Measurements from ENCODE around the gene RP2. TPM values are rescaled to one million over a fixed set of nuclear protein-coding genes. Genes with fewer than 3 reads are reported as not detected.

The RP2 gene
- total and polyA plus RNA-seq, 2 of the 8 experiments (the other 6 are each of a cell fraction or from before 2014, with no cell fraction given) = 2.2 to 6.9 TPM

GRCh38 chrX:46916273-46916672 lies 79.4 kb downstream of the RP2 start:
- H3K23ac ChIP-seq (ENCODE audit: insufficient read length) = no peak overlapping the region
- peaks cover 0 to 3% (median 0%) of the 10 kb centered on the region in 4 experiments; a peak in 3 of 7 replicates for H3K4me1 ChIP-seq (replicated peaks in 1 of 4; ENCODE audit: control insufficient read depth in 3 of 4, insufficient read depth in 4 of 4, low read length in 3 of 4)
- 0 out of 2 replicates have a peak, but pooled peaks cover 3% of the 10 kb centered on the region for H3K23me2 ChIP-seq (ENCODE audit: low read depth, low read length)
- H4K5ac ChIP-seq (ENCODE audit: insufficient read length, low read depth, low read length) = no peak overlapping the region
- H2AFZ ChIP-seq (ENCODE audit: low read length) = no peak overlapping the region
- no peak overlapping the region for H3K4me3 ChIP-seq (ENCODE audit: extremely low read depth in 1 of 4, insufficient read depth in 2 of 4, low read depth in 3 of 4, low read length in 4 of 4)
- no peak for DNase-seq (ENCODE audit: low read depth in 1 of 2, low spot score in 2 of 2)
- no peak overlapping the region for H3K9ac ChIP-seq (replicated peaks in 1 of 4; ENCODE audit: extremely low read depth in 1 of 4, low read depth in 3 of 4, low read length in 3 of 4)
- no peak for FAIRE-seq
- H3K79me2 ChIP-seq (ENCODE audit: control insufficient read depth in 1 of 2, insufficient read depth in 2 of 2, low read length in 2 of 2) = peaks cover 14 to 79% of the 10 kb centered on the region in 2 experiments; a peak in 3 of 4 replicates
- no peak overlapping the region for H3K14ac ChIP-seq (ENCODE audit: insufficient read length)
- H3K56ac ChIP-seq (replicated peaks; ENCODE audit: insufficient read length, low read depth, low read length) = no peak overlapping the region
- H3K79me1 ChIP-seq (ENCODE audit: low read depth, low read length) = peaks cover 2% of the 10 kb centered on the region; the same call in 1 of the 2 replicates
- no peaks in the 10 kb centered on the region; a peak in 2 of 8 replicates for H3K36me3 ChIP-seq (ENCODE audit: control insufficient read depth in 2 of 4, insufficient read depth in 4 of 4, low read length in 3 of 4)
- H2AK5ac ChIP-seq (ENCODE audit: low read depth, low read length) = no peak overlapping the region
- 80% methylated on average over 2 of the region's 2 CpGs; no CpG with 5 or more reads in 1 of the 2 experiments for WGBS, 2 experiments (ENCODE audit: extremely low coverage in 1 of 2, insufficient coverage in 1 of 2, insufficient read length in 1 of 2, insufficient replicate concordance in 2 of 2, low coverage in 1 of 2, low lambda C conversion rate in 2 of 2, missing lambda C conversion rate in 1 of 2)
- no peak overlapping the region for H3K18ac ChIP-seq (ENCODE audit: extremely low read depth, low read length)
- no peak overlapping the region for H3K4me2 ChIP-seq (ENCODE audit: insufficient read depth in 1 of 2, low read depth in 2 of 2, low read length in 2 of 2)
- ChIA-PET CTCF (ENCODE audit: partially characterized antibody) (interaction anchor here (0.7 to 2.3 kb wide), 2 partner anchors 12 to 461 kb away, joined by 3 to 4 read pairs; no protein-coding TSS in a partner anchor), POLR2A (ENCODE audit: partially characterized antibody) (no interaction called here)
- no peak overlapping the region for H2BK15ac ChIP-seq (ENCODE audit: low read length)
- H4K20me1 ChIP-seq (replicated peaks in 1 of 2; ENCODE audit: control insufficient read depth in 1 of 2, insufficient read depth in 2 of 2, low read length in 2 of 2) = peaks cover 0 to 3% of the 10 kb centered on the region in 2 experiments
- no peak overlapping the region for H2BK120ac ChIP-seq (replicated peaks; ENCODE audit: low read depth, low read length)
- H2BK12ac ChIP-seq (ENCODE audit: low read depth, low read length) = no peak overlapping the region
- H3K9me3 ChIP-seq (ENCODE audit: insufficient read depth in 2 of 2, low read depth in 1 of 2, low read length in 1 of 2) = 0 out of 4 replicates have a peak, but pooled peaks cover 0 to 3% of the 10 kb centered on the region in 2 experiments
- H3K27ac ChIP-seq (ENCODE audit: low read depth, low read length) = no peak overlapping the region
- H3K27me3 ChIP-seq (replicated peaks in 1 of 4; ENCODE audit: control insufficient read depth in 3 of 4, extremely low read depth in 1 of 4, insufficient read depth in 3 of 4, low read length in 3 of 4) = no peaks in the 10 kb centered on the region
- no peak overlapping the region for H3K4ac ChIP-seq (replicated peaks; ENCODE audit: insufficient read length, low read depth, low read length)
- no peak overlapping the region for H4K91ac ChIP-seq (replicated peaks; ENCODE audit: insufficient read length, low read length)
- H2BK20ac ChIP-seq (ENCODE audit: low read length) = no peak overlapping the region
- no peak overlapping the region for H2BK5ac ChIP-seq (ENCODE audit: low read depth, low read length)
- no peak overlapping the region for H4K8ac ChIP-seq (ENCODE audit: extremely low read depth, insufficient read depth, low read length)
- TF ChIP-seq E2F6 (IDR thresholded peaks at IDR 0.05) (no peak), ASH2L (IDR thresholded peaks at IDR 0.05; ENCODE audit: low read length) (no peak), RXRA (IDR thresholded peaks at IDR 0.05; ENCODE audit: insufficient read depth, low read depth, low read length) (no peak), EP300 (IDR thresholded peaks at IDR 0.05; ENCODE audit: borderline replicate concordance in 1 of 2, low read depth in 2 of 2, low read length in 2 of 2) (no peak), ZNF274 (IDR thresholded peaks at IDR 0.05; ENCODE audit: borderline replicate concordance, extremely low read depth, low read length) (no peak), KDM4A (IDR thresholded peaks at IDR 0.05; ENCODE audit: low read depth, low read length, severe bottlenecking) (no peak), CTCF (IDR thresholded peaks at IDR 0.05; ENCODE audit: control extremely low read depth in 1 of 3, insufficient read depth in 1 of 3, low read depth in 1 of 3, low read length in 3 of 3) (no peak), SIRT6 (IDR thresholded peaks at IDR 0.05; ENCODE audit: low read length) (no peak), MAFK (IDR thresholded peaks at IDR 0.05; ENCODE audit: low read depth, low read length) (no peak), TAF7 (optimal IDR thresholded peaks at IDR 0.05; ENCODE audit: borderline replicate concordance, low read depth, low read length) (no peak)
